GM23338 (cell line): ENCODE measurements around the gene RASSF7. TPM values are rescaled to one million over a fixed set of nuclear protein-coding genes. Genes with fewer than 3 reads are reported as not detected.
"Not testable (repeated sequence)": the region's sequence is repeated elsewhere in the genome, so short reads cannot be mapped to it uniquely, and the experiment has no call there.

Experiments used
- ATAC-seq: fragments of 200-7000 bp; cut with Tn5 transposase; 3 replicates; pipeline ENCODE4 v1.9.1; 2020
- DNase-seq: peaks from one replicate; pipeline ENCODE4 v3.0.0-alpha.2; 2015; ENCODE audit warnings: low spot score
- H2AFZ ChIP-seq: fragments of 200-600 bp; sonication (generic); 2 replicates; pipeline ENCODE4 v1.8.0; 2016; ENCODE audit warnings: antibody characterized with exemption, mild to moderate bottlenecking, moderate library complexity
- H3F3A ChIP-seq: fragments of 200-600 bp; sonication (generic); replicated peaks from 2 replicates; pipeline ENCODE4 v1.8.0; 2017; ENCODE audit warnings: antibody characterized with exemption, mixed run types, low read depth
- H3K27ac ChIP-seq: fragments of 200-600 bp; sonication (generic); 2 replicates; pipeline ENCODE4 v1.6.1; 2016; ENCODE audit warnings: low read depth
- H3K27me3 ChIP-seq: fragments of 200-600 bp; sonication (generic); 2 replicates; pipeline ENCODE4 v1.8.0; 2016; ENCODE audit warnings: mild to moderate bottlenecking, mixed run types, moderate library complexity; ENCODE audit not compliant: insufficient read depth
- H3K36me3 ChIP-seq: fragments of 200-600 bp; sonication (generic); 2 replicates; pipeline ENCODE4 v1.8.0; 2016; ENCODE audit warnings: mild to moderate bottlenecking; ENCODE audit not compliant: insufficient read depth
- H3K4me1 ChIP-seq: fragments of 200-600 bp; sonication (generic); 2 replicates; pipeline ENCODE4 v1.8.0; 2016; ENCODE audit warnings: mild to moderate bottlenecking, moderate library complexity; ENCODE audit not compliant: insufficient read depth
- H3K4me2 ChIP-seq: fragments of 200-600 bp; sonication (generic); 2 replicates; pipeline ENCODE4 v1.7.1; 2017; ENCODE audit warnings: mixed run types
- H3K4me3 ChIP-seq: fragments of 200-600 bp; sonication (generic); 2 replicates; pipeline ENCODE4 v1.6.1; 2016; ENCODE audit warnings: mixed run types
- H3K79me2 ChIP-seq: fragments of 200-600 bp; sonication (generic); replicated peaks from 2 replicates; pipeline ENCODE4 v1.8.0; 2017; ENCODE audit warnings: mild to moderate bottlenecking; ENCODE audit not compliant: insufficient read depth
- H3K9me2 ChIP-seq: fragments of 200-600 bp; sonication (generic); 2 replicates; pipeline ENCODE4 v1.8.0; 2017; ENCODE audit not compliant: insufficient read depth
- H4K20me1 ChIP-seq: fragments of 200-600 bp; sonication (generic); replicated peaks from 2 replicates; pipeline ENCODE4 v1.8.0; 2017; ENCODE audit warnings: mild to moderate bottlenecking; ENCODE audit not compliant: insufficient read depth
- H3K27ac Mint-ChIP-seq: 2 replicates; pipeline ENCODE4 v1.8.0; 2020; ENCODE audit warnings: inconsistent platforms, mild to moderate bottlenecking, moderate library complexity, mixed read lengths
- H3K27me3 Mint-ChIP-seq: 3 replicates; pipeline ENCODE4 v1.8.0; 2022; ENCODE audit warnings: low read depth, mild to moderate bottlenecking, moderate library complexity, mixed read lengths, inconsistent platforms; ENCODE audit not compliant: insufficient read depth, poor library complexity
- H3K36me3 Mint-ChIP-seq: 3 replicates; pipeline ENCODE4 v1.8.0; 2021; ENCODE audit warnings: low read depth, mild to moderate bottlenecking, inconsistent platforms, moderate library complexity, mixed read lengths
- H3K4me1 Mint-ChIP-seq: 3 replicates; pipeline ENCODE4 v1.8.0; 2020; ENCODE audit warnings: mild to moderate bottlenecking, inconsistent platforms, mixed read lengths
- H3K4me3 Mint-ChIP-seq: 3 replicates; pipeline ENCODE4 v1.8.0; 2021; ENCODE audit warnings: moderate library complexity, mild to moderate bottlenecking, inconsistent platforms, mixed read lengths
- H3K9me3 Mint-ChIP-seq: 3 replicates; pipeline ENCODE4 v1.8.0; 2020; ENCODE audit warnings: moderate library complexity, mild to moderate bottlenecking, inconsistent platforms, mixed read lengths
- CREB1 ChIP-seq: fragments of 250-450 bp; sonication (Bioruptor Pico); IDR thresholded peaks from 2 replicates; pipeline ENCODE4 v1.5.0; 2020; ENCODE audit warnings: low read depth, mild to moderate bottlenecking, moderate library complexity
- CTCF ChIP-seq, 2 experiments: fragments of 200-600 bp in 1 of 2; sonication (generic) in 1 of 2; conservative IDR thresholded peaks; 2 replicates each; pipeline versions ENCODE4 v1.5.1 to v1.6.1; 2016 to 2017; ENCODE audit warnings: antibody characterized with exemption in 2 of 2, low read depth in 2 of 2, mild to moderate bottlenecking in 2 of 2, moderate library complexity in 1 of 2
- EZH2 ChIP-seq: fragments of 200-600 bp; sonication (generic); IDR thresholded peaks from one replicate; pipeline ENCODE4 v1.8.0; 2017; ENCODE audit warnings: antibody characterized with exemption, mild to moderate bottlenecking, low read depth; ENCODE audit not compliant: unreplicated experiment
- JUNB ChIP-seq: IDR thresholded peaks from one replicate; pipeline ENCODE4 v1.6.1; 2016; ENCODE audit warnings: antibody characterized with exemption; ENCODE audit not compliant: unreplicated experiment
- STAT1 ChIP-seq: IDR thresholded peaks from one replicate; pipeline ENCODE4 v1.6.1; 2016; ENCODE audit warnings: antibody characterized with exemption; ENCODE audit not compliant: unreplicated experiment
- ZNF114 ChIP-seq: fragments of 250-450 bp; sonication (Bioruptor Pico); IDR thresholded peaks from 2 replicates; pipeline ENCODE4 v1.5.0; 2020; ENCODE audit warnings: mild to moderate bottlenecking, moderate library complexity
- polyA plus RNA-seq: library from polyadenylated mRNA; unstranded; fragments of >200 nt; fragmentation: Nextera tagmentation; extraction: Ambion mirVana; gene quantifications from 2 replicates; pipeline ENCODE4 v1.2.1, GENCODE V29; 2016
- total RNA-seq: library from RNA; depleted of rRNA; stranded (reverse); fragments of >200 nt; shearing (Covaris generic); gene quantifications from 2 replicates; pipeline ENCODE4 v1.2.3, GENCODE V29; 2014
- TF ChIP-seq, protein P1 (sequence below): IDR thresholded peaks from 2 replicates; pipeline ENCODE4 v1.6.1; 2016; ENCODE audit warnings: antibody characterized with exemption

RASSF7 gene
- total and polyA plus RNA-seq, 2 experiments from 2014 or later = 39.6 to 64.8 TPM

GRCh38 chr11:573146-573759 is 12.5 kb downstream of the RASSF7 start:
- H3K27ac Mint-ChIP-seq = no peak overlapping the region
- H3K4me1 ChIP-seq = peaks cover 21% of the 10 kb centered on the region
- H3K27ac ChIP-seq = no peak overlapping the region
- H3K27me3 Mint-ChIP-seq = peaks cover 31% of the 10 kb centered on the region
- no peaks in the 10 kb centered on the region; the same call in 2 of the 3 replicates for H3K36me3 Mint-ChIP-seq
- TF ChIP-seq JUNB (no peak), ZNF114 (CRISPR knock-in tag) (no peak), CTCF (conservative IDR thresholded peaks at IDR 0.05; ENCODE audit: low read depth in 2 of 2) (no peak), EZH2 (no peak), CREB1 (CRISPR knock-in tag) (no peak)
- peaks cover 14% of the 10 kb centered on the region for H4K20me1 ChIP-seq
- H3K9me3 Mint-ChIP-seq = no peaks in the 10 kb centered on the region; the same call in 2 of the 3 replicates
- no peak overlapping the region for H3K4me3 ChIP-seq
- H3F3A ChIP-seq = peaks cover 13% of the 10 kb centered on the region; the same call in 1 of the 2 replicates
- no peaks in the 10 kb centered on the region for H3K36me3 ChIP-seq
- peaks cover 16% of the 10 kb centered on the region for H3K79me2 ChIP-seq
- no peaks in the 10 kb centered on the region for H3K9me2 ChIP-seq
- H2AFZ ChIP-seq = no peak overlapping the region
- H3K4me3 Mint-ChIP-seq = no peak overlapping the region
- no peak for DNase-seq
- peaks cover 29% of the 10 kb centered on the region for H3K4me1 Mint-ChIP-seq
- H3K4me2 ChIP-seq = no peak overlapping the region
- H3K27me3 ChIP-seq = peaks cover 33% of the 10 kb centered on the region
- no peak for ATAC-seq

- not testable (repeated sequence) for H3K9me2 ChIP-seq, H3K36me3 Mint-ChIP-seq, H3K9me3 Mint-ChIP-seq, H3K27ac Mint-ChIP-seq, DNase-seq, H2AFZ ChIP-seq, H3K27ac ChIP-seq, H3K4me3 Mint-ChIP-seq, ATAC-seq, H3K36me3 ChIP-seq
- Mint-ChIP-seq H3K27me3 (peaks cover 29% of the 10 kb centered on the region), H3K4me1 (peaks cover 31% of the 10 kb centered on the region)
- peaks cover 24% of the 10 kb centered on the region for H3K79me2 ChIP-seq
- peaks cover 31% of the 10 kb centered on the region for H3K27me3 ChIP-seq
- H3K4me3 ChIP-seq = peak overlapping the region; percentile 70; the same call in 1 of the 2 replicates
- H4K20me1 ChIP-seq = peaks cover 21% of the 10 kb centered on the region
- peaks cover 20% of the 10 kb centered on the region for H3K4me1 ChIP-seq
- peaks cover 13% of the 10 kb centered on the region; the same call in 1 of the 2 replicates for H3F3A ChIP-seq
- H3K4me2 ChIP-seq = peak overlapping the region; percentile 88; the same call in 1 of the 2 replicates
These were observed 13.3 kb downstream of the RASSF7 start for GRCh38 chr11:574031-574570.

DNA sequence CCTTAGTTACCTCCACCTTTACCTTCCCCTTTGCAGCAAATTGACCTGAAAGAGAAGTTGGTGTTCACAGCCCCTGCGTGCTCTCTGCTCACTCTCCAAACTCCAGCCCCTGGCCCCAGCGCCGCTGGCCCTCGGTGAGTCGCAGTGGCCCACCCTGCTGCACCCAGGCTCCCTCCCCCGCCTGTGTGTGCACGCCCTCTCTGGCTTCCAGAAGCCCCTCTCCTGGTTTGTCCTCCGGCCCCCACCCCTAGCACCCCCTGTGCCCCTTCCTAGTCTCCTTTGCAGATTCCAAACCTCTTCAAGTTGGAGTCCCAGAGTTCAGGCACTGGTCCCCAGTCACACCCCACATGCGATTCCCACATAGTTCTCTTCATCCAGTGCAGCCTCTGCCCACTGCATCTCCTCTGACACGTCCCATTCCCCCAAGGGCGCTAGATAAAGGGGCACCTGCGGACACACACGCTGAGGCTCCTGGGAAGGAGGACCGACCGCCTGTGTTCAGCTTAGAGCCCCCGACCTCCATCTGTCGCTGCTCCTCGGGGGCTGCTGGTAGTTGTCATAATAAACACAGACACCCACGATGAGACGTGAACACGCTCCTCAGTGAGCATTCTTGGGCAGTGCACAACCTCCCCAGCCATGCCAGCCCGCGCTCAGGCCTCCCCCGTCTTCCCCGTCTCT is 14.0 kb downstream of the RASSF7 start:
- H3K4me2 ChIP-seq = peak overlapping the region; percentile 88
- H3K36me3 ChIP-seq = no peaks in the 10 kb centered on the region
- no peak overlapping the region for H3K27ac ChIP-seq
- peaks cover 13% of the 10 kb centered on the region; the same call in 1 of the 2 replicates for H3F3A ChIP-seq
- peak overlapping the region; percentile 70 for H3K4me3 ChIP-seq
- H3K79me2 ChIP-seq = peaks cover 31% of the 10 kb centered on the region
- Mint-ChIP-seq H3K4me1 (peaks cover 30% of the 10 kb centered on the region), H3K27ac (no peak overlapping the region), H3K9me3 (no peaks in the 10 kb centered on the region; the same call in 2 of the 3 replicates), H3K4me3 (peak overlapping the region; percentile 80), H3K27me3 (peaks cover 30% of the 10 kb centered on the region), H3K36me3 (no peaks in the 10 kb centered on the region; the same call in 2 of the 3 replicates)
- no peaks in the 10 kb centered on the region for H3K9me2 ChIP-seq
- TF ChIP-seq STAT1 (no peak), CTCF (conservative IDR thresholded peaks at IDR 0.05; ENCODE audit: low read depth in 2 of 2) (no peak), EZH2 (peak; percentile 39), ZNF114 (CRISPR knock-in tag) (no peak)
- TF ChIP-seq, protein P1, sequence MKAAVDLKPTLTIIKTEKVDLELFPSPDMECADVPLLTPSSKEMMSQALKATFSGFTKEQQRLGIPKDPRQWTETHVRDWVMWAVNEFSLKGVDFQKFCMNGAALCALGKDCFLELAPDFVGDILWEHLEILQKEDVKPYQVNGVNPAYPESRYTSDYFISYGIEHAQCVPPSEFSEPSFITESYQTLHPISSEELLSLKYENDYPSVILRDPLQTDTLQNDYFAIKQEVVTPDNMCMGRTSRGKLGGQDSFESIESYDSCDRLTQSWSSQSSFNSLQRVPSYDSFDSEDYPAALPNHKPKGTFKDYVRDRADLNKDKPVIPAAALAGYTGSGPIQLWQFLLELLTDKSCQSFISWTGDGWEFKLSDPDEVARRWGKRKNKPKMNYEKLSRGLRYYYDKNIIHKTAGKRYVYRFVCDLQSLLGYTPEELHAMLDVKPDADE = no peak
- peaks cover 16% of the 10 kb centered on the region for H3K4me1 ChIP-seq
- H2AFZ ChIP-seq = no peak overlapping the region
- DNase-seq = no peak
- H4K20me1 ChIP-seq = peaks cover 28% of the 10 kb centered on the region
- H3K27me3 ChIP-seq = peaks cover 25% of the 10 kb centered on the region
- ATAC-seq = peak; percentile 1
